ENCODE data around the gene OR6Y1. TPM values are rescaled to one million over a fixed set of nuclear protein-coding genes. Genes with fewer than 3 reads are reported as not detected.

The OR6Y1 gene
- total and polyA plus RNA-seq, 4 experiments from 2014 or later = not detected

DNA sequence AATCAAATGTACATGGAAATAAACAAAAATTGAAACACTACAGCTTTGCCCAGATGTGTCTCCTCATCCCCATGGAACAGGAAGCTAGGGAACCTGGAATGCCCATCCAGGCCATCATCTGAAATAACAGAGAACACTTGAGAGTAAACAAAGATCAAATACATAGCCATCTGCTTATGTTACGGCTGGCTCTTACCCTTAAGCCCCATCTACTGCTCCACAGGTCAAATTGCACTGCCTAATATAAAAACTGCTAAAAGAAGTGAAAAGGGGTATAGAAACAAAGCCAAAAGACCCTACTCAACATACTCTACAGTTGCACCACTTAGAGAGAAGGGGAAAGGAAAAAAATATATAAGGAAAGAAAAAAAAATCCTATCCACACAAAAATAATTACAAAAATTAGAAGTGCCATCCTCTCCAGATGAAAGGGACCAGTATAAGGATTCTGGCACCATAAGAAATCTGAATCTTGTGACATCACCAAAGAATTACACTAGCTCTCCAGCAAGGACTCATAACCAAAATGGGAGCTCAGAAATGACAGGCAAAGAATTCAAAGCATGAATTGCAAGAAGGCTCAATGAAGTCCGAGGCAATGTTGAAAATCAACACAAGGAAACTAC lies 26.9 kb downstream of the OR6Y1 start:
- Mint-ChIP-seq H3K27me3 (peaks cover 10 to 15% of the 10 kb centered on the region in 2 donors), H3K4me3 (no peak overlapping the region), H3K27ac (no peak overlapping the region), H3K9me3 (peaks cover 0 to 22% (median 7%) of the 10 kb centered on the region in 8 donors), H3K36me3 (no peaks in the 10 kb centered on the region), H3K4me1 (no peaks in the 10 kb centered on the region)
- H3K27me3 ChIP-seq (ENCODE audit: insufficient read depth, low read length) = no peaks in the 10 kb centered on the region
- POLR2A ChIA-PET (ENCODE audit: partially characterized antibody) = no interaction called here
- H3K27ac ChIP-seq (ENCODE audit: low read depth, low read length) = no peak overlapping the region
- intact Hi-C loops (cut with micrococcal nuclease) = loop anchor here (1.0 kb wide), 2 partner anchors 323 to 471 kb away; no protein-coding TSS in a partner anchor
- CTCF ChIA-PET (ENCODE audit: partially characterized antibody) = interaction anchor here (0.7 kb wide), 1 partner anchor 324 kb away, joined by 3 read pairs; no protein-coding TSS in a partner anchor
- H3K36me3 ChIP-seq (ENCODE audit: insufficient read depth, low read length) = no peaks in the 10 kb centered on the region
- DNase-seq = peak in 3 of 5 donors; percentile 3 to 8 (median 6)
- no peak overlapping the region for H3K4me3 ChIP-seq (ENCODE audit: low read length in 2 of 2)
- no peaks in the 10 kb centered on the region for H3K4me1 ChIP-seq (ENCODE audit: insufficient read depth, low read length)
- H3K9me3 ChIP-seq (ENCODE audit: control insufficient read depth in 1 of 2, low read length in 2 of 2) = no peaks in the 10 kb centered on the region

DNA sequence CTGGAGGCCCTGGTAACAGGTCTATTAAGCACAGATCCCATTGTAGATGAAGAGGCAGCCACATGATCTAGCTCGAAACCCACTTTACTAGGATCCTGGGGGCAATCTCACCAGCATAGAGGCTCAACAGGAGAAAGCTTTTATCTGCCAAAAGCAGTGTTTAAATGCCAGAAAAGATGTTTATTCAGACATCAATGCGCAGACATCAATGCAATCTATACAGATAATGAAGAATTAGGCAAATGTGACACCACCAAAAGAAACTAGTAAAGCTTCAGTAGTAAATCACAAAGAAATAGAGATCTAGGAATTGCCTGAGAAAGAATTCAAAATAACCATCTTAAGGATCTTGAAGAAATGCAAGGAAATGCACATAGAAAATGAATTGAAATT lies 32.5 kb downstream of the OR6Y1 start:
- Mint-ChIP-seq H3K27ac (no peak overlapping the region), H3K4me3 (no peak overlapping the region), H3K9me3 (peaks cover 0 to 5% (median 0%) of the 10 kb centered on the region in 8 donors), H3K4me1 (no peaks in the 10 kb centered on the region), H3K27me3 (peaks cover 11 to 13% of the 10 kb centered on the region in 2 donors), H3K36me3 (no peaks in the 10 kb centered on the region)
- POLR2A ChIA-PET (ENCODE audit: partially characterized antibody) = no interaction called here
- H3K27me3 ChIP-seq (ENCODE audit: insufficient read depth, low read length) = no peaks in the 10 kb centered on the region
- H3K4me3 ChIP-seq (ENCODE audit: low read length in 2 of 2) = no peak overlapping the region
- CTCF ChIA-PET (ENCODE audit: partially characterized antibody) = no interaction called here
- DNase-seq = no peak
- no peaks in the 10 kb centered on the region for H3K36me3 ChIP-seq (ENCODE audit: insufficient read depth, low read length)
- no peaks in the 10 kb centered on the region for H3K4me1 ChIP-seq (ENCODE audit: insufficient read depth, low read length)
- H3K27ac ChIP-seq (ENCODE audit: low read depth, low read length) = no peak overlapping the region
- no peaks in the 10 kb centered on the region for H3K9me3 ChIP-seq (ENCODE audit: control insufficient read depth in 1 of 2, low read length in 2 of 2)
- intact Hi-C loops (cut with micrococcal nuclease) = no loop called here

DNA sequence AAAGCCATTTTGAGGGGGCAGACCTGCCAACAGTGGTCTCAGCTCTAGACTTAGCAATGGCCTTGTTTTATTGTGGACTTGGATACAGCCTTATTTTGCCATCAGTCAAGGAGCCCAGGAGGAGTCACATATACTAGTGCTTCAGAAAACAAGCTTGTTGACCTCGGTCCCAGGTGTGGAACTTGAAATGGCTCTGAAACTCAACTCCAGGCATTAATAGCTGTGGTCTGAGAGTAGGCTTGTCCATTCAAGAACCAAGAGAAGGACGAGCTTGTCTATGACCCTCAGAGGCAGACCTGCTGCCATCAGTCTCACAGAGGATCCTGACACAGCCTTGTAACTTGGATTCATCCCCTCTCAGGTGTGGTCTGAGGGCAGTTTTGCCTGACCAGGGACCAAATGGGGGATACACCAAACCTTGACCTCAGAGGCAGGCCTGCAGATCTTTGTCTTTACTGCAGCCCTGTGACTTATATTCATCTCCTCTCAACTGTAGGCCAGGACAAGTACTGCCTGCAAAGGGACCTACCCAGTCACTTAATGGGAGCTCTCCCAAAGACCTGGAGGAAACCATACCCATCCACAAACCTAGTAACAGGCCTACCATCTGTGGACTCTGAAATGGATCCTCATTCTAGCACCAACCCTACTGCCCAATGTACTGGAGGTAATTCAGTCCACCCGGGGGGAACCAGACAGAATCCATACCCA lies 33.1 kb downstream of the OR6Y1 start:
- H3K27me3 ChIP-seq (ENCODE audit: insufficient read depth, low read length) = no peaks in the 10 kb centered on the region
- Mint-ChIP-seq H3K36me3 (no peaks in the 10 kb centered on the region), H3K27ac (no peak overlapping the region), H3K4me3 (no peak overlapping the region), H3K9me3 (no peaks in the 10 kb centered on the region), H3K4me1 (no peaks in the 10 kb centered on the region), H3K27me3 (peaks cover 11 to 13% of the 10 kb centered on the region in 2 donors)
- no peaks in the 10 kb centered on the region for H3K36me3 ChIP-seq (ENCODE audit: insufficient read depth, low read length)
- H3K4me3 ChIP-seq (ENCODE audit: low read length in 2 of 2) = no peak overlapping the region
- no peak overlapping the region for H3K27ac ChIP-seq (ENCODE audit: low read depth, low read length)
- H3K9me3 ChIP-seq (ENCODE audit: control insufficient read depth in 1 of 2, low read length in 2 of 2) = no peaks in the 10 kb centered on the region
- H3K4me1 ChIP-seq (ENCODE audit: insufficient read depth, low read length) = no peaks in the 10 kb centered on the region
- ChIA-PET POLR2A (ENCODE audit: partially characterized antibody) (no interaction called here), CTCF (ENCODE audit: partially characterized antibody) (no interaction called here)
- no peak for DNase-seq
- intact Hi-C loops (cut with micrococcal nuclease) = no loop called here

DNA sequence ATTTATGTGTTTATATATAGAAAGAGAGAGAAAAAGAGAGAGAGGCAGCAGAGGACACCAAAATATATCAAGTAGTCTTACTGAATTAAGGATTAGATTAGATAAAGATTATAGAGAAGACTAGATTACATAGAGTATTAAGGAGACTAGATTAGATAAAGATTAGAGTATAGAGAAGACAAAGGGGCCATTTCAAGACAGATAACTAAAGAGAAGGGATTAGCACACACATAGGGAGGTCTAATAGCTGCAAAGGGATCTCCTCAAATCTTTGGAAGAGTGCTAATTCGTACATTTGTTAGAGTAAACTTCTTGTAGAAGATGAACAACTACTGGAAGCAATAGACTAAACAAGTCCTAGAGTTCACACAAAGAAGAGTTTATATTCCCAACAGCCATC lies 34.2 kb downstream of the OR6Y1 start:
- no peaks in the 10 kb centered on the region for H3K36me3 ChIP-seq (ENCODE audit: insufficient read depth, low read length)
- Mint-ChIP-seq H3K36me3 (no peaks in the 10 kb centered on the region), H3K27me3 (peaks cover 11 to 17% of the 10 kb centered on the region in 2 donors), H3K9me3 (no peaks in the 10 kb centered on the region), H3K27ac (no peak overlapping the region), H3K4me3 (no peak overlapping the region), H3K4me1 (no peaks in the 10 kb centered on the region)
- H3K27me3 ChIP-seq (ENCODE audit: insufficient read depth, low read length) = no peaks in the 10 kb centered on the region
- no peaks in the 10 kb centered on the region for H3K4me1 ChIP-seq (ENCODE audit: insufficient read depth, low read length)
- ChIA-PET POLR2A (ENCODE audit: partially characterized antibody) (no interaction called here), CTCF (ENCODE audit: partially characterized antibody) (no interaction called here)
- no peaks in the 10 kb centered on the region for H3K9me3 ChIP-seq (ENCODE audit: control insufficient read depth in 1 of 2, low read length in 2 of 2)
- intact Hi-C loops (cut with micrococcal nuclease) = no loop called here
- H3K4me3 ChIP-seq (ENCODE audit: low read length in 2 of 2) = no peak overlapping the region
- DNase-seq = no peak
- no peak overlapping the region for H3K27ac ChIP-seq (ENCODE audit: low read depth, low read length)

DNA sequence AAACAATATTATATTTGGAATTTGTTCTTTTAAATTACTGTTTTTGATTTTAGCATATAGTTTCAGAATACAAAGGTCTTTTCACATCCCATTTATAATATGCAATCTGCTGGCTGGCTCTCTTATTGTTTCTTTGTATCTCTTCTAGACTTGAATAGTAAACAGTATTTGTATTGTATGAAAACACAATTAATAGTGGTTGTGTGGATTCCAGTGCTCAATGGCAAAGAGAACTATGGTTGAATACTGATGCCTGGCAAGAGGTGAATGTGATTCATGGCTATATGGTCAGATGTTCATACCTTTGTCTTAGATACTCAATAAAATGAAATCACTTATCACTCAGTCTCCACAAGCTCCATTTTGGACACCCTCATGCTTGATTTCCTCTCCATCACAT lies 37.2 kb downstream of the OR6Y1 start:
- ChIA-PET POLR2A (ENCODE audit: partially characterized antibody) (no interaction called here), CTCF (ENCODE audit: partially characterized antibody) (no interaction called here)
- Mint-ChIP-seq H3K36me3 (no peaks in the 10 kb centered on the region), H3K27ac (no peak overlapping the region), H3K4me1 (no peaks in the 10 kb centered on the region), H3K9me3 (no peaks in the 10 kb centered on the region), H3K27me3 (peaks cover 4 to 18% of the 10 kb centered on the region in 2 donors), H3K4me3 (no peak overlapping the region)
- no peaks in the 10 kb centered on the region for H3K36me3 ChIP-seq (ENCODE audit: insufficient read depth, low read length)
- no peak overlapping the region for H3K4me3 ChIP-seq (ENCODE audit: low read length in 2 of 2)
- no peak for DNase-seq
- H3K4me1 ChIP-seq (ENCODE audit: insufficient read depth, low read length) = no peaks in the 10 kb centered on the region
- no peaks in the 10 kb centered on the region for H3K27me3 ChIP-seq (ENCODE audit: insufficient read depth, low read length)
- intact Hi-C loops (cut with micrococcal nuclease) = no loop called here
- H3K9me3 ChIP-seq (ENCODE audit: control insufficient read depth in 1 of 2, low read length in 2 of 2) = no peaks in the 10 kb centered on the region
- H3K27ac ChIP-seq (ENCODE audit: low read depth, low read length) = no peak overlapping the region

DNA sequence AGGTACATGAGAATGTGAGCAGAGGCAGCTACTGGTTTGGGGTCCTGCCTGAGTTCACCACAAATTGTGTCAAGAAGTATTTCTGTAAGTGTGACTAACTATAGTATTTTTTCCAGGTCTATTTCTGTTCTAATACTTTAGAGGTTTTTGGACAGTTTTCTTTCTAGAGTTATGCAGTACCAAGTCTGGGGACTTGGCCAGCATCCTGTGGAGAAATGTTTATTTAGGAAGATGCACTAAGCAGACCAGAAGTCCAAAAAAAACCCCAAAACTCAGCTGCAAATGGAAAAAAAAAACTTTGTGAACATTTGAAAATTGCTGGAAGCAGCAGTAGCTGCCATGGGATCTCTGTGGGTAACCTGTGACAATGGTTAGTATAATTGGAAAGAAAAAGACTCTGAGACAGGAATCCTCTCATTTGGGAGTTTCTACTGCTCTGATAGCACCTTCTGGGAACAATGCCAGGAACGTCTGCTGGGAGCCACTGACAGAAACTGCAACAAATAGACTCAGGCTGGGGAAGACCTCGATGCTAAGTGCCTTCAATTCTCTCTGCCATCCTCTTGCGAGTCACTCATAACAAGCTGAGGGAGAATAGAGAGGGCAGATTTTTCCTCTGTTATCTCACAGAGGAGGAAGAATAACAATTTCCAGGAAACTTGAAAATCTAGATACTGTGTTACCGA lies 44.6 kb downstream of the OR6Y1 start:
- H3K4me3 Mint-ChIP-seq = no peak overlapping the region
- H3K27ac Mint-ChIP-seq = no peak overlapping the region
- H3K4me3 ChIP-seq (ENCODE audit: low read length in 2 of 2) = no peak overlapping the region
- ChIA-PET POLR2A (ENCODE audit: partially characterized antibody) (no interaction called here), CTCF (ENCODE audit: partially characterized antibody) (no interaction called here)
- no peaks in the 10 kb centered on the region for H3K27me3 ChIP-seq (ENCODE audit: insufficient read depth, low read length)
- H3K36me3 ChIP-seq (ENCODE audit: insufficient read depth, low read length) = no peaks in the 10 kb centered on the region
- H3K36me3 Mint-ChIP-seq = no peaks in the 10 kb centered on the region
- peaks cover 8 to 28% of the 10 kb centered on the region in 2 donors for H3K27me3 Mint-ChIP-seq
- DNase-seq = no peak
- peaks cover 0 to 5% (median 0%) of the 10 kb centered on the region in 8 donors for H3K9me3 Mint-ChIP-seq
- no peaks in the 10 kb centered on the region for H3K4me1 ChIP-seq (ENCODE audit: insufficient read depth, low read length)
- no peaks in the 10 kb centered on the region for H3K9me3 ChIP-seq (ENCODE audit: control insufficient read depth in 1 of 2, low read length in 2 of 2)
- H3K27ac ChIP-seq (ENCODE audit: low read depth, low read length) = no peak overlapping the region
- no peaks in the 10 kb centered on the region for H3K4me1 Mint-ChIP-seq
- intact Hi-C loops (cut with micrococcal nuclease) = no loop called here

DNA sequence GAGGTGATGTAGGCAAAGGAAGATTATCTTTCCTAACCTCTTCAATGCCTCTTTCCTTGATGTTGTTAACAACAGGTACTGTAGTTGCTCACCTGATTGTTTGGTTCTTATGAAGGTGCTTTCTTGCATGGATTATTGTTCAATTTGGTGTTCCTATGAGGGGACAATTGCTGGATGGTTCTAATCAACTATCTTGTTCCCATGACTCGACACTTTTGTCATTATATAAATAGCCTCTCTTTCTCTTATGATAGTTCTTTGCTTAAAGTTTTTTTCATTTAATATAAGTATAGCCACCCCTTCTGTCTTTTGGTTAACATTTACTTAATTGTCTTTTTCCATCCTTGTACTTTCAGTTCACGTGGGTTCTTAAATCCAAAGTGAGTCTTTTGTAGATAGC lies 46.7 kb downstream of the OR6Y1 start:
- no peaks in the 10 kb centered on the region for H3K9me3 ChIP-seq (ENCODE audit: control insufficient read depth in 1 of 2, low read length in 2 of 2)
- H3K4me1 Mint-ChIP-seq = no peaks in the 10 kb centered on the region
- H3K4me3 Mint-ChIP-seq = no peak overlapping the region
- POLR2A ChIA-PET (ENCODE audit: partially characterized antibody) = no interaction called here
- H3K4me3 ChIP-seq (ENCODE audit: low read length in 2 of 2) = no peak overlapping the region
- DNase-seq = no peak
- no peaks in the 10 kb centered on the region for H3K4me1 ChIP-seq (ENCODE audit: insufficient read depth, low read length)
- intact Hi-C loops (cut with micrococcal nuclease) = no loop called here
- H3K27ac Mint-ChIP-seq = no peak overlapping the region
- CTCF ChIA-PET (ENCODE audit: partially characterized antibody) = interaction anchor here (1.1 to 1.8 kb wide), 3 partner anchors 8 to 582 kb away, joined by 3 to 5 read pairs (median 4); no protein-coding TSS in a partner anchor
- H3K27me3 Mint-ChIP-seq = peaks cover 12 to 27% of the 10 kb centered on the region in 2 donors
- no peaks in the 10 kb centered on the region for H3K27me3 ChIP-seq (ENCODE audit: insufficient read depth, low read length)
- H3K9me3 Mint-ChIP-seq = peaks cover 0 to 7% (median 2%) of the 10 kb centered on the region in 8 donors
- H3K36me3 Mint-ChIP-seq = no peaks in the 10 kb centered on the region
- no peak overlapping the region for H3K27ac ChIP-seq (ENCODE audit: low read depth, low read length)
- no peaks in the 10 kb centered on the region for H3K36me3 ChIP-seq (ENCODE audit: insufficient read depth, low read length)
